Thymus (tissue), 11 donors: ENCODE measurements around the gene NEK6. TPM values are rescaled to one million over a fixed set of nuclear protein-coding genes. Genes with fewer than 3 reads are reported as not detected.

Experiments used
- DNase-seq, 9 donors: peaks; one replicate each; pipeline ENCODE4 v3.0.0-alpha.2; 2013; ENCODE audit warnings: low spot score in 9 of 9, low read depth in 6 of 9, missing footprints in 1 of 9
- H3K27ac ChIP-seq, 2 donors: one replicate each; pipeline ENCODE4 v1.5.1; 2013; ENCODE audit warnings: control low read depth in 1 of 2, low read depth in 1 of 2, low read length in 1 of 2, mild to moderate bottlenecking in 1 of 2, moderate library complexity in 1 of 2
- H3K27me3 ChIP-seq, 2 donors: one replicate each; pipeline ENCODE4 v1.5.1; 2013; ENCODE audit warnings: low read length in 1 of 2; ENCODE audit not compliant: control insufficient read depth in 2 of 2, insufficient read depth in 1 of 2
- H3K36me3 ChIP-seq, 2 donors: one replicate each; pipeline ENCODE4 v1.5.1; 2013; ENCODE audit warnings: low read length in 1 of 2, mild to moderate bottlenecking in 1 of 2, moderate library complexity in 1 of 2; ENCODE audit not compliant: control insufficient read depth in 2 of 2, insufficient read depth in 2 of 2
- H3K4me1 ChIP-seq, 2 donors: one replicate each; pipeline ENCODE4 v1.5.1; 2013; ENCODE audit warnings: low read length in 2 of 2; ENCODE audit not compliant: control insufficient read depth in 2 of 2, insufficient read depth in 2 of 2
- H3K4me3 ChIP-seq, 2 donors: one replicate each; pipeline ENCODE4 v1.5.1; 2013; ENCODE audit warnings: low read length in 2 of 2, control low read depth in 1 of 2, mild to moderate bottlenecking in 1 of 2
- H3K9me3 ChIP-seq, 2 donors: one replicate each; pipeline ENCODE4 v1.5.1; 2013; ENCODE audit warnings: low read length in 1 of 2, mild to moderate bottlenecking in 1 of 2; ENCODE audit not compliant: control insufficient read depth in 2 of 2, insufficient read depth in 1 of 2
- WGBS: extraction: QIAGEN DNeasy Blood & Tissue Kit; methylation state at CpG from one replicate; pipeline ENCODE4 v1.1.7; 2013; 5-methylcytosine and 5-hydroxymethylcytosine counted together
- polyA plus RNA-seq: library from polyadenylated mRNA; stranded (reverse); fragments of 200-250 nt; gene quantifications from one replicate; pipeline ENCODE4 v1.2.3, GENCODE V29; 2013
- total RNA-seq: library from RNA; stranded (reverse); fragments of 120-200 nt; gene quantifications from one replicate; pipeline ENCODE4 v1.2.4, GENCODE V29; 2013
- donor health status: healthy.

The NEK6 gene
- total and polyA plus RNA-seq, 2 donors = 8.3 to 9.8 TPM

DNA sequence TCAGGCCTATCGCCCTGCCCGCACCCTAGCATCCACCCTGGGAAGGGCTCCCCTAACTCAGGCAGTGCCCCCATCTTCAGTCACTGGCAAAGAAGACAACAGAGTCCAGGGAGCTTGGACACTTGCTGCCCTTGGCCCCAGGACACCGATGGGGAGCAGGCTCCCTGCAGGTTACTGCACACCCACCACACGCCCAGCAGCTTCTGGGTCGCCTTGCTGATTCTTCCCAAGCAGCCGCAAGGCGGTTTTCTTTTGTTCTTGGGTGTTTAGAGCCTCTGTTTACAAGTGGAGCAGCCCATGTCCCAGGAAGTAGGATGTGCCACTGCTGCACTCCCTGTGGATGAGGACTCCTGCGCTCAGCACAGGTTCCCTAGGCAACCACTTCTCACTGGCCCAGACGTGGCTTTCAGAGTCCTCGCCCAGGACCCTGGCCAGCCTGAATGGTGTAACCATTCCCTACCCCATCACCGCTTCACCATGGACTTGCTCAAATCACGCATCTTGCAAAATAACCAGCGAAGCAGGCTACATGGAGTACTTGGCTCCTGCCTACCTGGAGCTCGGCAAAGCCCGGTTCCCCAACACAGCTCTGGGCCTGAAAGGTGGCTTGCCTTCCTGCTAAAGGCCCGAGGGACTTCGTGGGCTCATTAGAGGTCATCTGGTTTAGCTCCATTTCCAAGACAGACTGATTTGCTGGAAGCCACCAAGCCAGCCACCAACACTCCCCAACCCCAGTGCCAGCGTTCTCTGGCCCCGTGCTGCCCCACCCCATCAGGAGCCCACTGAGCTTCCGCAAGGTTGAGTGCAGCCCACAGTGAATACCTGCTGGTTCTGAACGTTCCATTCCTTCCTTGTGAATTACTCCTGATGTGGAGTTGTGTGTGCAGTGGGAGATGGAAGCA is 97.5 kb downstream of the NEK6 start:
- Histone ChIP-seq H3K4me3 (no peak overlapping the region), H3K4me1 (peaks cover 0 to 4% of the 10 kb centered on the region in 2 donors), H3K36me3 (peaks cover 58 to 66% of the 10 kb centered on the region in 2 donors), H3K27ac (no peak overlapping the region), H3K27me3 (no peaks in the 10 kb centered on the region), H3K9me3 (no peaks in the 10 kb centered on the region)
- WGBS = 98% methylated on average over 21 of the region's 21 CpGs
- no peak for DNase-seq

DNA sequence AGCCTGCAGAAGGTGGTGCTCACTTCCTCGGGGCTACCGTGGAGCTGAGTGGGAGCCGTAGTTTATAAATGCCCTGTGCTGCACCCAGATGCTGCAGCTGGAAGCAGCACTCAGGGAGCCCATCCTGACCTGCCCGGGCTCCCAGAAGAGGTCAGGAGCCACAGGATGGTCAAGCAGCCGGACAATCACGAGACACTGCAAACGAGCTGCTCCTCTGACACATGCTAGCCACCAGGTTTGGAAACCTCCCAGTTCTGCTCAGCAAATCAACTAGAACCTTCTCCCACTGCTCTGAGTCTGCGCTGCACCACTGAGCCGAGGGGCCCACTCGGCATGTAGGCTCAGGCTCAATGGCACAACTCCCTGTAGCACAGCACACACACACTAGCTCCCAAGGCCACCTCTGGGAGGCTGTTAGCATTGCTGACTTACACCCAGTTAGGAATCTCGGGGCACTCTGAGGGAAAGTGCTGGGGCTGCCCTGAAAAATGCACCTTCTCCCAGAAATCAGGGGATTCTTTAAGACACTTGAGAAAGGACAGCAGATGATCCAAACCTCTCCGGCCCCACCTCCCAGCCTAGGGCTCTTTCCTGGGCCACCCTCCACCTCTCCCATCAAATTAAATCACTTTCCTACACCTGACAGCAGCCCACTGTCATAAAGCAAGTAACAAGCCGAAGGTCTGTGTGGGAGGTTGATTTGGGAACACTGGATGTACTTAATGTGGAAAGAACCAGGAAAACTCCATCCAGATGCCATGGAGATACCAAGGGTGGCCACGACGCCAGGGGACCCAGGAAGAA is 98.4 kb downstream of the NEK6 start:
- Histone ChIP-seq H3K27ac (no peak overlapping the region), H3K36me3 (peaks cover 49 to 57% of the 10 kb centered on the region in 2 donors), H3K4me3 (no peak overlapping the region), H3K9me3 (no peaks in the 10 kb centered on the region), H3K27me3 (no peaks in the 10 kb centered on the region), H3K4me1 (peaks cover 0 to 4% of the 10 kb centered on the region in 2 donors)
- 91% methylated on average over 15 of the region's 15 CpGs for WGBS
- no peak for DNase-seq

DNA sequence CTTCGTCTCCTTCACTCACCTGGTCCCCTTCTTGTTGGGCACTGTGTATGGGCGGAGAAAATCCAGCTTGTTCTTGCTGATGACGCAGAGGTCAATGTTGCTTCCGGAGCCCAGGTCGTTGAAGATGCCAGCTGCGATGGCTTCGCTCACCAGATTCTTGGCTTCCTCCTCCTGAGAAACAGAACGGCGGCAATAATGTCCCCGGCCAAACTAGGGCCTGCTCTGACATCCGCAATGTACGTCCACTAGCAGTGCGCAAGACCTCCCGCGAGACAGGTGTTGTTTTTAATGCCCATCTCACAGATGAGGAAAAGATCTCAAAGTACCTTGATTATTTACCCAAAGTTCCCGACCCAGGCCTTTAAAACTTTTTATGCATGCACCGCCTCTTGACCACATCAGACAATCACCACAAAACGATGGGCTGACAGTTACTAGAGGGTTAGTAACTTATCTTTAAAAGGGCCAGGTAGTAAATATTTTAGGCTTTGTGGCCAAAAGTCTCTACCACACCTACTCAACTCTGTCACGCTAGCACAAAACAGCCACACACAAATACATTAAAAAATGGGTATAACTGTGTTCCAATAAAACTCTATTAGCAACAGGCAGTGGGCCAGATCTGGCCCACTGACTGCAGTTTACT is 99.1 kb downstream of the NEK6 start:
- H3K9me3 ChIP-seq = no peaks in the 10 kb centered on the region
- 85% methylated on average over 19 of the region's 19 CpGs for WGBS
- H3K36me3 ChIP-seq = peaks cover 42 to 50% of the 10 kb centered on the region in 2 donors
- H3K4me3 ChIP-seq = no peak overlapping the region
- DNase-seq = no peak
- H3K27me3 ChIP-seq = no peaks in the 10 kb centered on the region
- no peak overlapping the region for H3K27ac ChIP-seq
- H3K4me1 ChIP-seq = peaks cover 0 to 4% of the 10 kb centered on the region in 2 donors

DNA sequence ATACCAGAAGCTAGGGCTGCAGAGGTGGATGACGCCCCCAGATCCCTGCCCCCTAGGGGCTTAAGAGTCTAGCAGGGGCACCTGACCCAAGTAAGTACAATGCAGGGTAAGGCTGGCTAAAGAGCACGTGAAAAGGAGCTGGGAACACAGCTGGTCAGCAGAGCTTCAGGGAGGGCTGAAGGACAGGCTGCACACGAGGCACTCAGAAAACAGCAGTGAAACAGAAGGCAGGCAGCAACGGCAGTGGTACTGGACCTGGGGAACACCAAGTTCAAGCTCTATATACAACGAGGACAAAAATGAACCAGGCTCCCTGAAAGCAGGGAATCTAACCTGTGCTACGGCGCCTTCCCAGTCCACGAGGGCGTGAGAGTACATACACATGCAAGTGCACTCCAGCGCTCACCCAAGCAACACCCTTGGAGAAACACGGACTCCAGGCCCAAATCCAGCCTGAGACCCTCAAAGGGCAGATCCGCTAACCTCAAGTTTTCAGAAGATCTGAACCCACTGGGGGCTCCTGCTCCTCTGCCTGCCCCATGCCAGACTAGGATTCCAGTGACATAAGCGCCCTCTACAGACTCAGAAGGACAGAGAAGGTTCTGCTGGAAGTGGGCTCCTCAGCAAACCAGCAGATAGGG is 100.1 kb downstream of the NEK6 start:
- Histone ChIP-seq H3K9me3 (no peaks in the 10 kb centered on the region), H3K36me3 (peaks cover 32 to 40% of the 10 kb centered on the region in 2 donors), H3K27ac (no peak overlapping the region), H3K4me1 (peaks cover 0 to 4% of the 10 kb centered on the region in 2 donors), H3K27me3 (no peaks in the 10 kb centered on the region), H3K4me3 (no peak overlapping the region)
- no peak for DNase-seq
- WGBS = 96% methylated on average over 13 of the region's 13 CpGs

DNA sequence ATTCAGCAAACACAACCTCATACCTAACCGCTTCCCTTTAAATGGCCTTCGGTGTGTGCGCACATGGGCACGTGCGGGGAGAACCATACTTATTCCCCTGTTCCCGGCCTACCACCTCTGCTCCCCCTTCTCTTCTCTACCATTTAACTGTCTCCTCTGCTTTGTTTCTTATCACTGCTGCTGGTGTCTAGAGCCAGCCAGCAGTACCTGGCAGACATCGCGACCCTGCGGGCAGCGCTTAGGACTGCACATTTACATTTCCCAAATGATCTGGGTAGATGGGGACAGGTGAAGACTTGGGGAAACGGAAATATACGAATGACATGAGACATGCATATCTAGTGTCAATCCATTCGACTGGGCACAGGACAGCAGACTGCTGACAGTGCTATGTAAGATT is 100.9 kb downstream of the NEK6 start:
- Histone ChIP-seq H3K27ac (no peak overlapping the region), H3K27me3 (no peaks in the 10 kb centered on the region), H3K4me3 (no peak overlapping the region), H3K4me1 (peaks cover 0 to 4% of the 10 kb centered on the region in 2 donors), H3K9me3 (no peaks in the 10 kb centered on the region), H3K36me3 (peaks cover 24 to 33% of the 10 kb centered on the region in 2 donors)
- 98% methylated on average over 13 of the region's 13 CpGs for WGBS
- no peak for DNase-seq

DNA sequence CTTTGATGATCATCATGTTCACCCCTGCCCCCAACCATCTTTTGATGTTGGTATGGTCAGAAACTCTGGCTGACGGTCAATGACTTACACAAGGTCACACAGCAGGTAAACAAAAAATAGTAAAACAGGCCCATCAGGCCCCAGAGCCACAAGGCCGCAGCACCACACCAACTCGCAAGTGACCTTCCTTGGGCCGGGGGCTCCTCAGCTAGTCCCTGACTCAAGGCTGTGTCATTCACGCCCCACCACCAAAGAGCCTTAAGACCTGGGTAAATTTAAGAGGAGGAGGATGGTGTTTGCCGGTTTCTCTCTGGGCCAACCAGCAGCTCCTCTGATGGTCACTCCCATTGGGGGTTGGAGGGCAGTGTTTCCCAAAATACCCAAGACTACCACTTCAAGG is 101.7 kb downstream of the NEK6 start:
- 98% methylated on average over 6 of the region's 6 CpGs for WGBS
- Histone ChIP-seq H3K4me1 (peaks cover 0 to 4% of the 10 kb centered on the region in 2 donors), H3K27ac (no peak overlapping the region), H3K36me3 (peaks cover 16 to 28% of the 10 kb centered on the region in 2 donors), H3K4me3 (no peak overlapping the region), H3K9me3 (no peaks in the 10 kb centered on the region), H3K27me3 (no peaks in the 10 kb centered on the region)
- no peak for DNase-seq

DNA sequence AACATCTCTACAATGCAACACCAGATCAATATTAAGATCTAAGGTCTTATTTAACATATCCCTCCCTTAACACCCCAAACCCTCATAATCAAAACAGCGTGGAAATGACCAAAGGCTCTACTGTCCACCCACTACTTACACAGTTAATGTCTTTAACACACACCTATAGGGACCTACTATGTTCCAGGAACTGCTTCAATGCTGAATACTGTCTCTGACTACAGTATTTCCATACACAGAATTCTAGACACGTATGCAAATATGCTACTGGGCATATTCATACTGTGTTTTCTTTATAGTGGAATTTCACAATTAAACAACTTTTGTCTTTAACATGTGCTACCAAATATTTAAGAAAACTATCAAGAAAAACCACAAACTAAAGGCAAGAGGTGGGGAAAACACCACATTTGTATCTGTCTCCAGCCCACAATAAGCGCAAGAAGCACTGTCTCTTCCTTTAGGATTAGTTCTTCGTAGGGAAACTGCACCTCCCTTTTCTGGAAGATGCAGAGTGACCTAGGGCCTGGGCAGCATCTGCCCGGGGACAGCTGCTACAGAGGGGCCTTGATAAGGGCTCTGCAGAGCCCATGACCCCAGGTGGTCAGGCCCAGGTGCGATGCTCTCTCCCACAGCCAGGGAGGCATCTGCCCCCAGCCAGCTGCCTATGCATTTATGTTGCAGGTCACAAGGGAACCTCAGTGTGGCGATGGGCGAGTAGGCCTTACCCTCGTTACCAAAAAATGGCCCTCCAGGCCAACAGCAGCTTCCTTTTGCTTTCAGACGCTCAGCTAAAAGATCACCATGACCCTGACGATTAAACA is 102.3 kb downstream of the NEK6 start:
- no peak overlapping the region for H3K27ac ChIP-seq
- peaks cover 12 to 22% of the 10 kb centered on the region in 2 donors for H3K36me3 ChIP-seq
- H3K4me1 ChIP-seq = peaks cover 0 to 4% of the 10 kb centered on the region in 2 donors
- no peaks in the 10 kb centered on the region for H3K27me3 ChIP-seq
- 96% methylated on average over 11 of the region's 11 CpGs for WGBS
- no peak for DNase-seq
- H3K4me3 ChIP-seq = no peak overlapping the region
- no peaks in the 10 kb centered on the region for H3K9me3 ChIP-seq

DNA sequence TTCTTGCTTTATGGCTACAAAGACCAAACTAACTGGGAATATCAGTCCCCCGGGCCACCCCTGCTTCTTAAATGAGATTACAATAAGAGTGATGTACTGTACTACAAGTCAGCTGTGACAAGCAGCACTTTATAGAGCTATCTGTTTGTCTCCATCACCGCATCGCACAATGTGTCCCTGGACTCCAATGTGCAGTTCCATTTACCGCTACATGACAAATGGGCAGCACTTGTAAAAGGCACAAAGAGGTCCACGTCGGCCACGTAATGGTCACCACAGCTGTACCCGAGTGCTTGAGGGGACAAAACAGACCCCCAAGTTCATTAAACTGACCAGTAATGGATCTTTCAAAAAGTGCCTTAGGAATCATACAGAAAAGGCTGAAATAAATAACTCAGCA is 103.4 kb downstream of the NEK6 start:
- DNase-seq = no peak
- H3K4me3 ChIP-seq = no peak overlapping the region
- H3K9me3 ChIP-seq = no peaks in the 10 kb centered on the region
- H3K27ac ChIP-seq = no peak overlapping the region
- no peaks in the 10 kb centered on the region for H3K27me3 ChIP-seq
- H3K36me3 ChIP-seq = peaks cover 7 to 15% of the 10 kb centered on the region in 2 donors
- H3K4me1 ChIP-seq = peaks cover 0 to 4% of the 10 kb centered on the region in 2 donors
- WGBS = 98% methylated on average over 8 of the region's 8 CpGs
